NCI-H146 treated with DMSO at 0.1 percent for 48 hours (cell line): Measurements from ENCODE around the gene CTNNBIP1.

Experiments used
- DNase-seq: peaks from one replicate; lab custom pipeline; 2025; ENCODE audit not compliant: unreplicated experiment; lab: John Stamatoyannopoulos, UW

Gene CTNNBIP1

DNA sequence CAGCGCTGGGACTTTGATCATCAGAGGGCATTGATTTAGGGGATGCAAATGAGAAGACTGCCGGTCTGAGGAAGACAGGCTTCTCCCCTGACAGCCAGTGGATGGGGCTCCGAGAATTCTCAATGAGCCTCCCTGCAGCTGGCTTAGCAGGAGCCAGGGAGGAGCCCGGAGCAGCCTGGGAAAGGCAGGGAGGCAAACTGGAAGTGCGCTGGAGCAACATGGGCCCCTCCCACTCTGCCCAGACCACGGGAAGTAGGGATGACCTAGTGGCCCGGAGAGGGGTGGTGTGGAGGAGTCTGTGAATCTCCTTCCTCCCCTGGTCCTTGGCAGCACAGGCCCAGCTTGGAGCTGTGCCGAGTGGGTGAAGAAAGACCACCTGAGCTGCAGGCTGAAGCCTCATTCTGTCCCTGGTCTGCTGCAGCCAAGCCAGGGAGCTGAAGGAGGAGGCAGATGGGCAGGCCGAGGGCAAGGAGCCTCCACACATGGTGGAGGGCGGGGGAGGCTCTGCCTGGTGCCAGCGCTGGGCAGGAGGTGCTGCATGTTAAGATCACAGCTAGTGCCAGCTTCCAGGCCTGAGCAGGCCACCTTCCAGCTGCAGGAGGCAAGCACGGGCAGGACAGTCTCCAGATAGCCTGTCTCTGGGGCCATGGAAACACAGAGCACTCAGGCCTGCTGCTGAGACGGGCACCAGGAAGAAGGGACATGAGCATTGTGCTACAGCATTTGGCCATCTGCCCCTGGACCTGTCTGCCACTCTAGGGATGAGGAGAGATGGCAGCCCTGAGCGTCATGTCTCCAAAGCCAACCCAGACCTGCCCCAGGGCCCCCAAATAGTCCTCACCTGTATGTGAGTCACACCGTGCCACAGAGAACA is 74.1 kb downstream of the CTNNBIP1 start:
- no peak for DNase-seq

DNA sequence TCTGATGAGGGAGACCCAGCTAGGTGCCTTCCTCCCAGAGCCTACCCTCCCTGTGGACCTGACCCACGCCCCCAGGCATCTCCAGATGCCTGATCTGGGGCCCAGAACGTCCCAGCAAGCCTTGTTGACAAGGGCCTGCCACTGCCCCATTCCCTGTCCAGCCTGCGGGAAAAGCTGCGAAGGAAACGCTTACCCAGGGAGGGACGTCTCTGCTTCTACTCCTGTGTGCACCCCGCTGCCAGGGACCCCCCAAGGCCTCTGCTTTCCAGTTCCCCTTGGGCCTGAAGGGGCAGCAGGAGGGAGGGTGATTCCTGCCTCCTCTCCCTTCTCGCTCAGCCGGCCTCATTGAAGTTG is 74.7 kb downstream of the CTNNBIP1 start:
- no peak for DNase-seq

DNA sequence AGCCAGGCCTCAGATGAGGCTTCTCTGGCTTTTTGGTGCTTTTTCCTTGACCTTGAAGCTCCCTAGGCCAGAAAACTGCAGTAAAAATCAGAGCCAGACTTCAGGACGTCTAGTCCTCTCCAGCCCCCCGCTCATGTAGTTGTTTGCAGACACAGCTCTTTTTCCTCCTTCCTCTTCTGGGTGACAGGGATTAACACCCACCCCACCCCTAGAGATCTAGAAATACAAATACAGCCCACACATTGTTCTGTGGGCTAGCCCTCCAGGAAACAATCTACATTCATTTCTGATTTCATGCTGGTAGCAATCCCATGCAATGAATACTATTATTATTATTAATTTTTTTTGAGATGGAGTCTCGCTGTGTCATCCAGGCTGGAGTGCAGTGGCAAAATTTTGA is 76.4 kb downstream of the CTNNBIP1 start:
- no peak for DNase-seq

DNA sequence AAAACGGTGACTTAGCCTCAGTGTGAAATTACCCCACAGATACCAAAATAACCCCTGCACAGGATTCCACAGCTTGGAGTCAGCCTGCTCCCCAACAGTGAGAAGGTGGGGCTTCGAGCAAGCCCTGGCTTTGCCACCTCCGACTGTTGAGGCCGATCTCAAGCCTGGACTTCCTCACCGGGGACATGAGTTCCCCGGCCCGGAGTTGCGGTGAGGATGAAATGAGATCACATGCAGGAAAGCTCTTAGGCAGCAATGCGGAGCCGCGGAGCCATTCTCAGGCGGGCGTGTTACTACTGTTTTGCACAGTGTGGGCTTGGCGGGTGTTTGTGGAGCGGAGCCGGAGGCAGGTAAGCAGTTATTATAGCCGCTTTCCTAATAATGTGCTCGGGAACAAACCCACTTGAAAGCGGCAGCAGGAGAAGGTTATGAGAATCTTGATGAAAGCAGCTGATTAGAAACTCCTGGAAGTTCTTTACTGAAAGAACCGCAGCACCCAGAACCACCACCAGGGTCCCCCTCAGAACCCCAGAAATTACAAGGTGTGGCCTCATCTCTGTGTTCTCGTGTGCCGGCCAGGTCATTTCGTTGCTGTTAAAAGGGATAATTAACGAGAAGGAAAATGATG is 82.4 kb downstream of the CTNNBIP1 start:
- no peak for DNase-seq

DNA sequence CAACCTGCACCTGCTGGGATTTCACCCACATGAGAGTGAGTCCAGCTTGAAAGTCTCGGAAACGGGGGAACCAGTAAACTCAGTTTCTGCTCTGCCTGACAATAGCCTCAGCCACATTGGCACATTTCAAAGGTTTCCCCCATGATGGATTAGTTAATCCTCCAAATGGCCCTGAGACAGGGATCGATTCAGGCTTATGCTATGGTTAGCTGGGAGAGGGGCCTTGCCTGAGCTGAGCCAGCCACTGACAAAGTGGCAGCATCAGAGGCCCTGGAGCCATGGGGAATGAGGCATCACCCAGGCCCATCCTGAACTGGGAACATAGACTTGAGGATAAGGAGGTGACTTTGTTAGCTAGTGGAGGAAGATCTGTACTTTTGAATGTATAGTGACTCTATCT is 83.5 kb downstream of the CTNNBIP1 start:
- no peak for DNase-seq

DNA sequence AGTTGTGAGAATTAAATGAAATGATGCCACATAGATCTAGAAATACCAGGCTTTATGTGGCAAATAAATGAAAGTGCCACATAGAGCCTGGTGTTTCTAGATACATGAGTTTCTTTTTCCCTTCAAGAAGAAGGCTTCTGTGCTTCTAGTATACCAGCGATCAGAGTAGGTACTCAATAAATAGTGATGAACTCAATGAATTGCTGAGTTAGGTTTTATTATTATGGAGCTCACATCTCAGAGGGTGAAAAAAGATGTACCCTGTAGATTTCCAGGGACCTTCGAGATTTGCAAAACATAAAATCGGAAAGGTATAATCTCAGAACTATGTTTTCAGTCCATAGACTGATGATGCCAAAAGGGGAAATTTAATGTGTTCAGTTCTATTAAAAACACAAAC is 84.0 kb downstream of the CTNNBIP1 start:
- no peak for DNase-seq

DNA sequence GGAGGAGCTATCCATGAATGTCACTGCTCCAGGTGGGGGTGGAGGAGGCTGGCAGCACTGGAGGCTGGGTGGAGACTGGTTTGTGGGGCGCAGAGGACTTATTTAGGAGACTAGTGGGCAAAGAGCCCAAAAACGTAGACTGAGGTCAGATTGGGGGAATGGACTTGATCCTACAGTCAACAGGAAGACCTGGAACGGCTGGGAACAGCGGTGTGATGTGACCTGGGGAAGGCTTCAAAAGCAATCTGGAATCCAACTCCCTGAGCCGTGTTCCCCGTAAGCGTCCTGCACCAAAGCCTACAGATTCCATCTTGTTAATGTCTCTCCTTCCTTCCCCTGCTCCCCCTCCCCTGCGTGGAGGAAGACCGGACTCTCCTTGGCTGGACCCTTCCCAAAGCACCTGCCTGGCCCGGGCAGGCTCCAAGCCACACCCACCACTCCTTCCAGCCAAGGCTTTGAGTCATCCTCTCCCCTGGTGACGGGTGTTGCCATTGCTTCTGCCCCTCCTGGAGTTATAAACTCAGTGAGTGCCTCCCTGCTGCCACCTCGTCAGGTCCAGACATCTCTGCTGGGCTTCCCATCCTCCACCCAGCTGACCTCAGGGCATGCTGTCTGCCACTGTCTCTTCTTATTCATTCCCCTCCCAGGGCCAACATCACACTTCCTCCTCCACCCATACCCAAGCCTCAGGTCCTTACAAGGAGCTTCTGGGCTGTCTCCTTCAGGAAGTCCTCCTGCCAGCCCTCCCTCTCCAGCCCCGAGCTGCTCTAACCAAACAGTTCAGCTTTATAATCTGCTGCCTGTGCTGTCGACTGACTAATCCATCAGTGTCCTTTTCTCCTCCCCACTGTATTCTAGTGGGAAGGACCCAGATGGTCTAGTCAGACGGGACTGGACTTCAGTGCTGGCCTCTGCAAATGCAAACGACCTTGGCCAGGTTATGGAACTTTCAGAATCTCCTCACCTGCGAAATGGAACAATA is 84.7 kb downstream of the CTNNBIP1 start:
- DNase-seq, result no peak

DNA sequence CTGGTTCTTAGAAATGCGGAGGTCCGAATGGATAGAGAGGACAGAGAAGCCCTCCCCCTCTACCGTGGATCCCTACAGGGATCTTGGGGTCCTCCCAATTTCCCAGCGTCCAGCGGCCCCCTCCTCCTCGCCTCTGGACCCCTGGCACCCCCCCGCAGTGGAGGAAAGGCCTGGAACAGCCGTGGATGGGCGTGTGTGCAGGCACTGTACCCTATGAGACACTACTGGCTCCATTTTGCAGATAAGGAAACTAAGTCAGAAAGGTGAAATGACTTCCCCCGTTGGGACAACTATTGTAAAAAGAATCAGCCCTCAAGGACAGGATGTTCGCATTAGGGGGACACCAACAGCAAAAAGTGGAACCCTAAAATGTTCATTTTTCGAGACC is 85.4 kb downstream of the CTNNBIP1 start:
- no peak for DNase-seq

DNA sequence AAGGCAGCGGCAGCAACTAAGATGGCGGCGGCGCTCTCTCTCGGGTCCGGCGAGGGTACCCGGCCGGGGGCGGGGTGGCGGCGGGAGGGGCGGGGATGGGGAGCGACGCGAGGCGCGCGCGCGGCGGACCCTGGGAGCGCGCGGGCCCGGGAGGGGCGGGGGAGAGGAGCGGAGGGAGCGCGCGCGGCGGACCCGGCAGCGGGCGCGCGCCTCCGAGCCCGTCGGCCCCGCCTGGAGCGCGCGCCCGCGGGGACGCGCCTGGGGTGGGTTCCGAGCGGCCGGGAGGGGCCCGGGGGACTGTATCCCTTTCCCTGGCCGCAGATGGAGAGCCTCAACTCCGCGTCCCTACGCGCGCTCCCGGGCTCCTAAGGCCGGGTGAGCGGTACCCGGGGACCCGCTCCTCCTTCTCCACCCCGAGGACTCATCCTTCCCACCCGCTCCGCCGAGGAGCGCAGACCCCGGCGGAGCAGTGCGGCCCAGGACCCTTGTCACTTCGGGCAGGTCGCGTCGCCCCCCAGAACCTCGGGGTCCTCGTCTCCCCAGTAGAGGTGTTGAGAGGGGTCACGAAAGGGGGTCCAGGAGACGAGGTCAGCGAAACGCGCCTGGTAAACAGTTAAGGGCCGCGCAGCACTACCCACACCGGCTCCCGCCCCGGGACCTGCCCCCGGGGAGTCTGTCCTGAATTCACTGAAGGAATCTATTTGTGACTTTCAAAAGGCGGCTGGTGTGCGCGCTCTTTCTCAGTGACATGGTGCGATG is 85.9 kb downstream of the CTNNBIP1 start, which contains the start of gene CLSTN1:
TSS of gene CLSTN1 (minus strand) at position 23 of the 759 bp plus-strand sequence. CDS start 232 bp downstream, outside the sequence.
- peak; percentile 19 for DNase-seq

DNA sequence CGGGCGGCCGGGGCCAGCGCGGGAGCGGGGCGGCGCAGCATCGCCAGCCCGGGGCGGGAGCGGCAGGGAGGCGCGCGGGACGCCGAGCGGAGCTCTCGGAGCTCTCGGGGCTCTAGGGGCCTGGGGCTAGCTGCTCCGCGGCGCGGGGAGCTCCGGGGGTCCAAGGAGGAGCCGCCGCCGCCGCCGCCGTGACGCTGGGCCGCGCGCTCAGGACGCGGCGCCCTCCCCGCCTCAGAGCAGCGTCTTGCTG is 86.5 kb downstream of the CTNNBIP1 start:
- DNase-seq, result no peak

DNA sequence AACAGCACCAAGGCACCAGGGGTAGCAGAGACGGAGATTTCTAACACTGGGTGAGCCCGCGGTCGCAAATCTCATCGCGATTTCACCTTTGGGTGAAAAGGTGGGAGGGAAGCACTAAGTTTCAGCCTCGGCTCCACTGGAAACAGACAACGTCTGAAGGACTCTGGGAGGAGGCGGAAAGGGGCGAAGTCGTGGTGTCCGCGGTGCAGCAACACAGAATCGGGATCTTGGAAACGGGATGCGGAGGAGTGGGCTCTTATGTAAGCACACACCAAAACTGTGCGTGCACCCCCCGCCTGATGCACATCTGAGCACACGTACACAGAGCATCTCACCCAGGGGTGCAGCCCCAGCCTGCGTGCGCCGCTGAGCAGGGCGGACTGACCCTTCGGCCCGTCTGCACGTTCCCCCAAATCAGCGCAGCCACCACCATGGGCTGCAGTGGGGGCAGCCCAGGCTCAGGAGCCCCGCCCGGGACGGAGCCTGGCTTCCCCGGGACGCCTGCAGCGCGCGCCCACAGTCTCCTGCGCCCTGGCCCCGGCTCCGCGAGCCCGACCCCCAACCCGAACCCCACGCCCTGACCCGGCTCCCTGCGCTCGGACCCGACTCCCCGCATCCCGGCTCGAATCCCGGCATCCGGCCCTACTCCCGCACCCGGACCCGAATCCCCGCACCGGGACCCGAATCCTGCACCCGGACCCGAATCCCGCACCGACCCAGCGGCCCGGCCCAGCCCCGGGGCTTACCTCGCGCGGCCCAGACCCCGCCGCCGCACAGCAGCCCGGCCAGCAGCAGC is 87.0 kb downstream of the CTNNBIP1 start:
- DNase-seq, result no peak

DNA sequence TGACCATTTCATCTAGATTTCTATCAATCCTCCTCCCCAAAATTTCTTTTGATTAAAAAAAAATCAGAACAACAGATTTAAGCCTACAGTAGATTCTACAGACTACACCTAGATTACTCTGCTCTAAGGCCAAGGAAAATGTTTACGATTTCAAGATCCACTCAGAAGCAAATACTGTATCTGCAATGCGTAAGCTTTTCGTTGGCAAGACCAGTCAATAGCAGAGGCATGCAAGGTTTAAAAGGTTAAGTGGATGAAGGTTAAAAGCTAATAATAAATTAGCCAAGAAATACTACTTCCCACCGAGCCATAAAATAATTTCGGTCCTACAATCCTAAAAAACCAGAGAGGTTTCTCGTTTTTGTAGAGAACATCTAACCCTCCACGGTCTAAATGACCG is 87.6 kb downstream of the CTNNBIP1 start:
- no peak for DNase-seq

DNA sequence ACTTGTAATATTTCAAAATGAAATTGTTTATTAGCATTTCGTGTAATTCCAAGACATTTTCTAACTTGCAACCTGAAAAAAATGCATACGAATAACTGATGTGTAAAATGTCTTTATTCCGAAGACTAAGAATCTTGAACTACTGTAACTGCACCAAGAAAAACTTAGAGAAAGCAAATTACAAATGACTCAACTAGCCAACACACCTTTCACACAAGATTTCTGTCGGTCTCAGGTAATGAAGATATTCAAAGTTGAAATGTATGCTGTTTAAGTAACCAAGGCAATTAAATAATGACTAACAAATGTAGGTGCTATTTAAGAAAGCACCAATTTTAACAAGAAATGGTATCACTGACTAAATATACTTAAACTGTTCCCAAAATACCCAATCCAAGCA is 88.4 kb downstream of the CTNNBIP1 start:
- DNase-seq, result no peak

DNA sequence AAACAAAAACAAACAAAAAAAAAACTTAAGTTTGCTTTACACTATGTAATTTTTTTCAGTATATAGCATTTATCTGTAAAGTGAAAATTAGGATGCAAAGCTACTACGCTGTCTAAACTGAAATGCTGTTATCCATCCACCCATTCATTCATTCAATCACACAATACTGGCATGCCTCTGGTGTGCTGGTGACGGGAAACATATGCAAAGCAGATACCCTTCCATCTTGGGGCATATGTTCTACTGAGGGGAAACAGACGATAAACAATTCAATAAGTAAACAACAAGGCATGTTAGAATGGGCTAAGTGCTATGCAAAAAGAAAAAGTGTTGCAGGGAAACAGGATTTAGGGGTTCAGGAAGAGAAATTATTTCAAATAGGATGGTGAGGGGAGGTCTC is 89.5 kb downstream of the CTNNBIP1 start:
- no peak for DNase-seq

DNA sequence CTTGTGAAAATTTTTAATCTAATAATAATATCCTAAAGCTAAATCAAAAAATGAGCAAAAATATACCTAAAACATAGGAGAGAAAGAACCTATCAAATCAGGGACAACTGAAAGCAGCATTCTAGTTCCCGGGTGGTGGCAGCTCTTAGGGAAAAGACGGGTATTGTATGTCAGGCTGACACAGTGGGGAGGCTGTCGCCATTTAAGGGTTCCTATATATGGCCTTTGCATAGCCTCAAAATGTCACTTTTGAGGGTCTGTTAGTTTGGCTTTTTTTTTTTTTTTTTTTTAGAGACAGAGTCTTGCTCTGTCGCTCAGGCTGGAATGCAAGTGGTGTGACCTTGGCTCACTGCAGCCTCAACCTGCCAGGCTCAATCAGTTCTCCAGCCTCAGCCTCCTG is 92.3 kb downstream of the CTNNBIP1 start:
- no peak for DNase-seq

DNA sequence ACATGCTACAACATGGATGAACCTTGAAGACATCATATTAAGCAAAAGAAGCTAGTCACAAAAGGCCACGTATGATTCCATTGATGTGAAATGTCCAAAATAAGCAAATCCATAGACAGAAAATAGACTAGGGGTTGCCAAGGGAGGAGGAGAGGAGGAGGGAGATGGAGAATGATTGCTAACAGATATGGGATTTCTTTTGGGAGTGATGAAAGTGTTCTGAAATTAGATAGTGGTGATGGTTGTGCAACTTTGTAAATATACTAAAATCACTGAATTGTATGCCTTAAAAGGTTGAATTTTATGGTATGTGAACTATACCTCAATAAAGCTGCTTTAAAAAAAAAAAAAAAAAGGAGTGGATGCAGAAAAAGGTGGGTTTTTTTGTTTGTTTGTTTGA is 93.9 kb downstream of the CTNNBIP1 start:
- DNase-seq, result no peak

DNA sequence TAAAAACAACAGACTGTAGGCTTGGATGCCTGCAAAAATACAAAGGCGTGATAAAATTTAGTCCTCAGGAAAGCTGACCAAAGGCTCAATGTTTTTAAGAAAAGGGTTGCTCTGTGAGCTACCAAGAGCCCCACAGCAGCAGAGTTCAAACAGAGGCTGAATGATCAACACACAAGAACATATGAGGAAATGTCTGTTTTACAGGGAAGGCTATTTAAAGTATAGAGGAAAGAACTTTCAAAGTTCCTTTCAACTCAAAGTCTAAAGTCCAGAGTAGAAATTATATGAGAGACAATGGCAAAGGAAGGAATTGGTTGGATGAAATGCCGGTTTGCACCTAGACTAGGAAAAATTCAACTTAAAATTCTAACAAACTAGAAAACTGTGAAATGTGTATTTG is 94.9 kb downstream of the CTNNBIP1 start:
- DNase-seq, result no peak

DNA sequence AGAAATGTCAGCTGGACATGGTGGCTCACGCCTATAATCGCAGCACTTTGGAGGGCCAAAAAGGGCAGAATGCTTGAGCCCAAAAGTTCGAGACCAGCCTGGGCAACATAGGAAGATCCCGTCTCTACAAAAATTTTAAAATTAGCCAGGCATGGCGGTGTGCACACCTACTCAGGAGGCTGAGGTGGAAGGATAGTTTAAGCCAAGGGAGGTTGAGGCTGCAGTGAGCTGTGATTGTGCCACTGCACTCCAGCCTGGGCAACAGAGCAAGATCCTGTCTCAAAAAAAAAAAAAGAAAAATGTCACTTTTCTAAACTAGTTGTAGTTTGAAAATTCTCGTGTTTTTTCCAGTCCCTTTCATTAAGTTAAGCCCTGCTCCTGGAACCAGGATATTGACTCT is 95.5 kb downstream of the CTNNBIP1 start:
- no peak for DNase-seq

DNA sequence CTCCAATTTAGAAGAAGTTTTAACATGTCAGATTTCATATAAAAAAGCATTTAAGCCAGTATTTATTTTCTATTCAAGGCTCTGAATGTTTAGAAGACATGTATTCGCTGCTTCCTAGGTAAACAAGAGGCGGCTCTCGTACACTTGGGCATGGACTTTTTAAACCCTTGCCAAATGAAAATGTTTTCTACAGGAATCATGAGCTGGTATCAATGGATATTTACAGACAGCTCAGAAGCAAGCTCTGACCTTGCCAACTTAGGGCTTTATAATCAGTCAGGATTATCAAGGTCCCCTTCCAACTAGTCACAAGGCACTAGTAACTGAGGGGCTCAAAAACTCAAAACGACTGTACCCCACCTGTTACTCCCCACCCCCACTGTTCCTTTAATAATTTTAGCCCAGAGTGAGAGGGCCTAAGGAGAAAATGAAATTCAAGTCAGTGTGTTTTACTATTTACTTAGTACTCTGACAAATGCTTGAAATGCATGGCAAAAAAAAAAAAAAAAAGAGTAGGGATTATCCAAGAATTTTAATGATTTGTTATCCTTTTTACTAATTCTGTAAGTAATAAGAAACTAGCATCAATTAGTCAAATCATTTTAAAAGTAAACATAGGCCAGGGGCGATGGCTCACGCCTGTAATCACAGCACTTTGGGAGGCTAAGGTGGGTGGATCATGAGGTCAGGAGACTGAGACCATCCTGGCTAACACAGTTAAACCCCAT is 98.7 kb downstream of the CTNNBIP1 start:
- DNase-seq, result no peak

DNA sequence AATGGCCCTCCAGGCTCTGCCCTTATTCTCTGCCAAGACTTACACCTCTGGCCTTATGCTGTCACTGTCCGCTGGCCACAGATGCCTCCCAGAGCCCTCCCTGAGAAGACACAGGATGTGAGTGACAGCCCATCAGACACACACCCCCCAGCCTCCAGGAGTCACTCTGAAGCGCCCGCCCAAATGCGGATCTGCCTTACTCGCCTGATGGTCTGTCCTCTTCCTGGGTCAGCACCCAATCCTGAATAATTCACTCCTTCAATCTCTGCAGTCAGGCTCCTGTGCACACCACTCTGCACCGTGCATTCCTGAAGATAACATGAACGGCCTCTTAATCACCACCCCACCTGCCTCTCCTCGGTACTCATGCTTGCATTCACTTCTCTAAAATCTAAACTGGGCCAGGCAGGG is 101.0 kb downstream of the CTNNBIP1 start:
- DNase-seq, result no peak
